IPS-NIHi7 (cell line): ENCODE measurements around the gene RALGAPA2.
A peak's percentile ranks its signal among the peaks of the same experiment; 100 is the strongest.

ENCODE experiments used
- DNase-seq: peaks from one replicate; pipeline ENCODE4 v3.0.0; 2012; ENCODE audit warnings: mixed read lengths; ENCODE audit errors: extremely low spot score

RALGAPA2 gene

GRCh38 chr20:20536240-20536933 lies 176.1 kb downstream of the RALGAPA2 start:
- no peak for DNase-seq

GRCh38 chr20:20535051-20535450 lies 177.4 kb downstream of the RALGAPA2 start:
- no peak for DNase-seq

- no peak for DNase-seq
These were observed 181.2 kb downstream of the RALGAPA2 start for GRCh38 chr20:20531283-20531682.

- DNase-seq, result no peak
These were observed 181.9 kb downstream of the RALGAPA2 start for GRCh38 chr20:20530428-20531151.

GRCh38 chr20:20529597-20529996 lies 182.8 kb downstream of the RALGAPA2 start:
- DNase-seq, result no peak

GRCh38 chr20:20528861-20529260 lies 183.6 kb downstream of the RALGAPA2 start:
- DNase-seq, result no peak

GRCh38 chr20:20527661-20528060 lies 184.8 kb downstream of the RALGAPA2 start:
- DNase-seq, result no peak

- DNase-seq, result no peak
These were observed 186.7 kb downstream of the RALGAPA2 start for GRCh38 chr20:20525756-20526155.

GRCh38 chr20:20525214-20525613 lies 187.2 kb downstream of the RALGAPA2 start:
- no peak for DNase-seq

- no peak for DNase-seq
These were observed 187.7 kb downstream of the RALGAPA2 start for GRCh38 chr20:20524756-20525155.

- DNase-seq, result no peak
These were observed 190.7 kb downstream of the RALGAPA2 start for GRCh38 chr20:20521736-20522135.

GRCh38 chr20:20520776-20521175 lies 191.7 kb downstream of the RALGAPA2 start:
- DNase-seq, result no peak

- DNase-seq, result no peak
These were observed 193.2 kb downstream of the RALGAPA2 start for GRCh38 chr20:20519269-20519668.

GRCh38 chr20:20518263-20518662 lies 194.2 kb downstream of the RALGAPA2 start:
- DNase-seq, result no peak

- no peak for DNase-seq
These were observed 195.1 kb downstream of the RALGAPA2 start for GRCh38 chr20:20517296-20517695.

GRCh38 chr20:20513720-20514119 lies 198.7 kb downstream of the RALGAPA2 start:
- no peak for DNase-seq

- no peak for DNase-seq
These were observed 206.9 kb downstream of the RALGAPA2 start for GRCh38 chr20:20505554-20505953.

GRCh38 chr20:20503777-20504530 lies 208.5 kb downstream of the RALGAPA2 start:
- DNase-seq, result no peak

GRCh38 chr20:20501128-20501527 lies 211.3 kb downstream of the RALGAPA2 start:
- DNase-seq, result no peak

- DNase-seq, result no peak
These were observed 212.1 kb downstream of the RALGAPA2 start for GRCh38 chr20:20500312-20500711.

- peak; percentile 25 for DNase-seq
These were observed 213.0 kb downstream of the RALGAPA2 start for GRCh38 chr20:20499439-20499838.

GRCh38 chr20:20498076-20498861 lies 214.2 kb downstream of the RALGAPA2 start:
- DNase-seq, result no peak
